Endothelial cell of hepatic sinusoid (primary cell): Measurements from ENCODE around the gene ACTRT3.

ENCODE experiments used
- in situ Hi-C: cut with HindIII; loops from 2 replicates; pipeline ENCODE4 v1.10.0; 2017; ENCODE audit warnings: low sequenced_read_pairs

The ACTRT3 gene

GRCh38 chr3:169769287-169770181 lies at the start of gene ACTRT3:
Gene ACTRT3, minus strand, starts transcription at chr3:169769561. Its CDS starts 41 bp downstream, at chr3:169769520.
- in situ Hi-C loops = no loop called here

- in situ Hi-C loops = no loop called here
Observed at GRCh38 chr3:169818316-169818715, 49.0 kb upstream of the ACTRT3 start.

- in situ Hi-C loops = no loop called here
Observed at GRCh38 chr3:169815590-169816150, 46.3 kb upstream of the ACTRT3 start.

- in situ Hi-C loops = no loop called here
Observed at GRCh38 chr3:169813757-169814517, 44.6 kb upstream of the ACTRT3 start.

GRCh38 chr3:169813278-169813677 lies 43.9 kb upstream of the ACTRT3 start:
- in situ Hi-C loops = no loop called here

GRCh38 chr3:169812332-169813235 lies 43.2 kb upstream of the ACTRT3 start, which contains the start of the genes LRRC34 and LRRIQ4:
Gene LRRC34, minus strand, starts transcription at chr3:169812904. Its CDS starts 356 bp downstream, at chr3:169812548.
Gene LRRIQ4, plus strand, starts transcription at chr3:169812870. Its CDS starts 9,052 bp downstream, at chr3:169821922.
- in situ Hi-C loops = no loop called here

- in situ Hi-C loops = no loop called here
Observed at GRCh38 chr3:169811631-169812331, 42.4 kb upstream of the ACTRT3 start.

GRCh38 chr3:169809230-169809795 lies 40.0 kb upstream of the ACTRT3 start:
- in situ Hi-C loops = no loop called here

GRCh38 chr3:169804681-169805080 lies 35.3 kb upstream of the ACTRT3 start:
- in situ Hi-C loops = no loop called here

GRCh38 chr3:169792359-169792758 lies 23.0 kb upstream of the ACTRT3 start:
- in situ Hi-C loops = no loop called here

GRCh38 chr3:169790687-169791429 lies 21.5 kb upstream of the ACTRT3 start:
- in situ Hi-C loops = no loop called here

- in situ Hi-C loops = no loop called here
Observed at GRCh38 chr3:169790219-169790618, 20.9 kb upstream of the ACTRT3 start.

- in situ Hi-C loops = no loop called here
Observed at GRCh38 chr3:169787791-169788190, 18.4 kb upstream of the ACTRT3 start.

- in situ Hi-C loops = no loop called here
Observed at GRCh38 chr3:169787120-169787519, 17.8 kb upstream of the ACTRT3 start.

- in situ Hi-C loops = no loop called here
Observed at GRCh38 chr3:169781209-169781855, 12.0 kb upstream of the ACTRT3 start.

GRCh38 chr3:169780742-169781141 lies 11.4 kb upstream of the ACTRT3 start:
- in situ Hi-C loops = no loop called here

- in situ Hi-C loops = no loop called here
Observed at GRCh38 chr3:169777822-169778221, 8.5 kb upstream of the ACTRT3 start.

- in situ Hi-C loops = no loop called here
Observed at GRCh38 chr3:169774186-169774585, 4.8 kb upstream of the ACTRT3 start.
